Fibroblast of lung (primary cell): ENCODE data around the gene RNFT2.

ENCODE experiments used
- EZH2 ChIP-seq: IDR thresholded peaks from 2 replicates; pipeline ENCODE4 v1.5.1; 2012; ENCODE audit warnings: low read length, control low read depth, mild to moderate bottlenecking; ENCODE audit errors: missing control alignments
- TF ChIP-seq, protein P1 (sequence below), 2 donors: IDR thresholded peaks in 1 of 2; conservative IDR thresholded peaks in 1 of 2; 1 replicate in 1 of 2; 2 replicates in 1 of 2; pipeline ENCODE4 v1.5.1; 2011 to 2012; ENCODE audit warnings: low read length in 2 of 2, control low read depth in 1 of 2, inconsistent platforms in 1 of 2, low read depth in 1 of 2, mild to moderate bottlenecking in 1 of 2

DNA sequence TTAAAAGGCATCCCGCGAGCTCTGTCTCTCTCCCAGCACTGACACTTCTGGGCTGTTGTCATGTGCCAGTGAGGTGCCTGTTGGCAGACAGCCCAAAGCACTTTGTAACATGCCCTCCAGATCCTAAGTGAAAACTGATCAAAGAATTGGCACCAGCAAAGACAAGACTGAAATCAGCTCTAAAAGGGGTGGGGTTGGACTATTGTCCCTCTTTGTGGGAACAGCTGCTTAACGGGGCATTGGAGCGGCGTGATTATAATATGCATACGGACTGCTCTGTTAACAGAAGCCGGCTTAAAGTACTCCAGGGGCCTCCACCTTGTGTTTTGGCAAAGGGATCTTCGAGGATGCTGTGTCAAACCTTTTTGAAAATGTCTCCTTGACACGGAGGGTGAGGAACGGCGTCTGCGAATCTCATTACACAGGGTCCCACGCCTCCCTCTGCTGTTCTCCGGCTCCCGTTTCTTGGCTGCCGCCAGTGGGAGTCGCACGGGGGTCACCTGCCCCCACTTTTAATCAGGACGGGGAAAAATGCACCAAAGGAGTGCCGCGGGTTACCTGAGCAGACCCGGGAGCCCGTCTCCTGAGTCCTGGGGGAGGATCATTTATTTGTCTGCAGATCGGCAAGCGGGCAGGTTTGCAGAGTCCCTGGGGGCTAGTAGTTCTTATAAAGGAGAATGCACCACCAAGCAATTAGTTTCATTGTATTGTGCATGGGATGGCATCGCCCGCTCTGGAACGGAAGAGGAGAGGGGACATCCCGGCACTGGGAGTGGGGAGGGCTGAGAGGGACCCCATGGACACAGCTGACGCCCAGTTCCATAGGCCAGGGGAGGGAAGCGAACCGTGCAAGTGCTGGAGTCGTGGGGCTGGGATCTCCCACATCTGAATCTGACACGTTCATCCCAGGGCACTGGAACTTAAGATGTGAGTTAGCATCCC, 44.6 kb upstream of the RNFT2 start:
- TF ChIP-seq, protein P1, sequence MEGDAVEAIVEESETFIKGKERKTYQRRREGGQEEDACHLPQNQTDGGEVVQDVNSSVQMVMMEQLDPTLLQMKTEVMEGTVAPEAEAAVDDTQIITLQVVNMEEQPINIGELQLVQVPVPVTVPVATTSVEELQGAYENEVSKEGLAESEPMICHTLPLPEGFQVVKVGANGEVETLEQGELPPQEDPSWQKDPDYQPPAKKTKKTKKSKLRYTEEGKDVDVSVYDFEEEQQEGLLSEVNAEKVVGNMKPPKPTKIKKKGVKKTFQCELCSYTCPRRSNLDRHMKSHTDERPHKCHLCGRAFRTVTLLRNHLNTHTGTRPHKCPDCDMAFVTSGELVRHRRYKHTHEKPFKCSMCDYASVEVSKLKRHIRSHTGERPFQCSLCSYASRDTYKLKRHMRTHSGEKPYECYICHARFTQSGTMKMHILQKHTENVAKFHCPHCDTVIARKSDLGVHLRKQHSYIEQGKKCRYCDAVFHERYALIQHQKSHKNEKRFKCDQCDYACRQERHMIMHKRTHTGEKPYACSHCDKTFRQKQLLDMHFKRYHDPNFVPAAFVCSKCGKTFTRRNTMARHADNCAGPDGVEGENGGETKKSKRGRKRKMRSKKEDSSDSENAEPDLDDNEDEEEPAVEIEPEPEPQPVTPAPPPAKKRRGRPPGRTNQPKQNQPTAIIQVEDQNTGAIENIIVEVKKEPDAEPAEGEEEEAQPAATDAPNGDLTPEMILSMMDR (conservative IDR thresholded peaks at IDR 0.05 in 1 of 2, IDR thresholded peaks at IDR 0.05 in 1 of 2; ENCODE audit: low read depth in 1 of 2, low read length in 2 of 2), result no peak
- TF ChIP-seq EZH2, result peak; percentile 72
